ENCODE data around the gene RMC1. TPM values are rescaled to one million over a fixed set of nuclear protein-coding genes. Genes with fewer than 3 reads are reported as not detected.

Gene RMC1
- total and polyA plus RNA-seq, 4 donors = 15.6 to 24.7 (median 20.8) TPM

DNA sequence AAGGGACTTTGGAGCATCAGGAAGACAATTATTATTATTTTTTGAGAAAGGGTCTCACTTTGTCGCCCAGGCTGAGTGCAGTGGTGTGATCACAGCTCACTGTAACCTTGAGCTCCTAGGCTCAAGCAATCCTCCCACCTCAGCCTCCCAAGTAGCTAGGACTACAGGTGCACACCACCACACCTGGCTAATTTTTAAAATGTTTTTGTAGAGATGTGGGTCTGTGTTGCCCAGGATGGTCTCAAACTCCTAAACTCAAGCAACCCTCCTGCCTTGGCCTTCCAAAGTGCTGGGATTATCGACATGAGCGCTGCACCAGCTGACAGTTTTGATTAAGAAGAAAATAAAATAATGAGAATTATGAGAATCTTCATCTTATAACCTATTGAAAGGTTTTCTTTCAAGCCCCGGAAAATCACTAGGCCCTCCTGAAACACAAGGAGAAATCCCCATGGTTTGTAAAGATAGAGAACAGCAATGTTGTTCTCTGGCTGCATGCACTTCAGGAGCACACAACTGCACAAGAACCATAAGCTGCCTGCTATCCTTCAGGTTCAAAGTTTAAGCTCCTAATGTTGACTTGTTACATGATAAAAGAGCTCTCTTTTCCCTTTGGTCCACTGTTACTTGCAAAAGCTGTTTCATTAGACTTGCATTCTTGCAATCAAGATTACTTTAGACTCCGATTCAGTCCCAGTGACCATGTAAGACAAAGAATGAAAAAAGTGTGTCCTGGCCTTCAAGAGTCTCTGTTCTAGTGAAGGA lies 66.2 kb downstream of the RMC1 start:
- Histone ChIP-seq H3K4me3 (ENCODE audit: low read depth in 1 of 3, low read length in 3 of 3) (no peak overlapping the region), H3K9ac (ENCODE audit: low read depth in 1 of 2, low read length in 2 of 2) (no peak overlapping the region), H3K27ac (ENCODE audit: low read depth in 1 of 2, low read length in 2 of 2) (no peak overlapping the region), H3K27me3 (ENCODE audit: control insufficient read depth in 4 of 4, insufficient read depth in 4 of 4, low read length in 3 of 4) (no peaks in the 10 kb centered on the region), H3K9me3 (ENCODE audit: control insufficient read depth in 4 of 4, low read length in 3 of 4) (no peaks in the 10 kb centered on the region), H3K36me3 (ENCODE audit: control insufficient read depth in 4 of 4, insufficient read depth in 3 of 4, low read depth in 1 of 4, low read length in 3 of 4) (peaks cover 1 to 28% (median 18%) of the 10 kb centered on the region in 4 donors), H3K4me1 (ENCODE audit: control insufficient read depth in 4 of 4, insufficient read depth in 4 of 4, low read length in 3 of 4) (peaks cover 2 to 30% (median 19%) of the 10 kb centered on the region in 4 donors)
- TF ChIP-seq RXRA (IDR thresholded peaks at IDR 0.05) (peak in 1 of 2 donors; percentile 39), HNF4A (conservative IDR thresholded peaks at IDR 0.05) (peak; percentile 46 to 67), YY1 (IDR thresholded peaks at IDR 0.05) (no peak)
- 85% methylated on average over 5 of the region's 5 CpGs for whole genome bisulfite sequencing
- DNase-seq (ENCODE audit: low spot score) = no peak

DNA sequence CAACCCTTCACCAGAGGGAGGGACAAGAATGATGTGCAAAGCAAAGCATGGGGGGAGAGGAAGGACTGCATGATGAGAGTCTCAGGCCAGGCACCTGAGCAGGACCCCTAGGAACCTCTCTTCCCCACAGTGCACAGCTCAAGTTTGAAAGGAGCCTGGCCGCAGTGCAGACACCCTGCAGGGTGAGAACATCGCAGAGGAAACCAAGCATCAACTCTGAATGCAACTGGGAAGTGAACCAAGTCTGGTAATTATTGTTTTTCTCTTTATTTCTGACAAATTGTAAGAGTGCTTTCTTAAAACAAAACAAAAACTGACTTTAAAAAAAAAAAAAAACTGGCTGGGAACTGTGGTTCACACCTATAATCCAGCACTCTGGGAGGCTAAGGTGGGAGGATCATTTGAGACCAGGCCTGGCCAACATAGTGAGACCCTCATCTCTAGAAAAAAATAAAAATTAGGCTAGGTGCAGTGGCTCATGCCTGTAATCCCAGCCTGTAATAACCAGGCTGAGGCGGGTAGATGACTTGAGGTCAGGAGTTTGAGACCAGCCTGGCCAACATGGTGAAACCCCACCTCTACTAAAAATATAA lies 67.7 kb downstream of the RMC1 start:
- peaks cover 2 to 30% (median 19%) of the 10 kb centered on the region in 4 donors for H3K4me1 ChIP-seq (ENCODE audit: control insufficient read depth in 4 of 4, insufficient read depth in 4 of 4, low read length in 3 of 4)
- WGBS = 64% methylated on average over 3 of the region's 3 CpGs

More for the DNA sequence above, 67.7 kb downstream of the RMC1 start:
- no peak overlapping the region for H3K9ac ChIP-seq (ENCODE audit: low read depth in 1 of 2, low read length in 2 of 2)
- H3K36me3 ChIP-seq (ENCODE audit: control insufficient read depth in 4 of 4, insufficient read depth in 3 of 4, low read depth in 1 of 4, low read length in 3 of 4) = peaks cover 4 to 28% (median 18%) of the 10 kb centered on the region in 4 donors
- DNase-seq (ENCODE audit: low spot score) = no peak
- no peak overlapping the region for H3K4me3 ChIP-seq (ENCODE audit: low read depth in 1 of 3, low read length in 3 of 3)
- no peaks in the 10 kb centered on the region for H3K27me3 ChIP-seq (ENCODE audit: control insufficient read depth in 4 of 4, insufficient read depth in 4 of 4, low read length in 3 of 4)
- no peak overlapping the region for H3K27ac ChIP-seq (ENCODE audit: low read depth in 1 of 2, low read length in 2 of 2)
- TF ChIP-seq, protein P1, sequence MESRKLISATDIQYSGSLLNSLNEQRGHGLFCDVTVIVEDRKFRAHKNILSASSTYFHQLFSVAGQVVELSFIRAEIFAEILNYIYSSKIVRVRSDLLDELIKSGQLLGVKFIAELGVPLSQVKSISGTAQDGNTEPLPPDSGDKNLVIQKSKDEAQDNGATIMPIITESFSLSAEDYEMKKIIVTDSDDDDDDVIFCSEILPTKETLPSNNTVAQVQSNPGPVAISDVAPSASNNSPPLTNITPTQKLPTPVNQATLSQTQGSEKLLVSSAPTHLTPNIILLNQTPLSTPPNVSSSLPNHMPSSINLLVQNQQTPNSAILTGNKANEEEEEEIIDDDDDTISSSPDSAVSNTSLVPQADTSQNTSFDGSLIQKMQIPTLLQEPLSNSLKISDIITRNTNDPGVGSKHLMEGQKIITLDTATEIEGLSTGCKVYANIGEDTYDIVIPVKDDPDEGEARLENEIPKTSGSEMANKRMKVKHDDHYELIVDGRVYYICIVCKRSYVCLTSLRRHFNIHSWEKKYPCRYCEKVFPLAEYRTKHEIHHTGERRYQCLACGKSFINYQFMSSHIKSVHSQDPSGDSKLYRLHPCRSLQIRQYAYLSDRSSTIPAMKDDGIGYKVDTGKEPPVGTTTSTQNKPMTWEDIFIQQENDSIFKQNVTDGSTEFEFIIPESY (IDR thresholded peaks at IDR 0.05) = no peak
- no peak for TF ChIP-seq YY1 (IDR thresholded peaks at IDR 0.05)
- no peak for TF ChIP-seq NR2F2 (IDR thresholded peaks at IDR 0.05)
- no peak for TF ChIP-seq SP1 (IDR thresholded peaks at IDR 0.05)
- TF ChIP-seq FOXA1 (IDR thresholded peaks at IDR 0.05) = no peak
- TF ChIP-seq, protein P2, sequence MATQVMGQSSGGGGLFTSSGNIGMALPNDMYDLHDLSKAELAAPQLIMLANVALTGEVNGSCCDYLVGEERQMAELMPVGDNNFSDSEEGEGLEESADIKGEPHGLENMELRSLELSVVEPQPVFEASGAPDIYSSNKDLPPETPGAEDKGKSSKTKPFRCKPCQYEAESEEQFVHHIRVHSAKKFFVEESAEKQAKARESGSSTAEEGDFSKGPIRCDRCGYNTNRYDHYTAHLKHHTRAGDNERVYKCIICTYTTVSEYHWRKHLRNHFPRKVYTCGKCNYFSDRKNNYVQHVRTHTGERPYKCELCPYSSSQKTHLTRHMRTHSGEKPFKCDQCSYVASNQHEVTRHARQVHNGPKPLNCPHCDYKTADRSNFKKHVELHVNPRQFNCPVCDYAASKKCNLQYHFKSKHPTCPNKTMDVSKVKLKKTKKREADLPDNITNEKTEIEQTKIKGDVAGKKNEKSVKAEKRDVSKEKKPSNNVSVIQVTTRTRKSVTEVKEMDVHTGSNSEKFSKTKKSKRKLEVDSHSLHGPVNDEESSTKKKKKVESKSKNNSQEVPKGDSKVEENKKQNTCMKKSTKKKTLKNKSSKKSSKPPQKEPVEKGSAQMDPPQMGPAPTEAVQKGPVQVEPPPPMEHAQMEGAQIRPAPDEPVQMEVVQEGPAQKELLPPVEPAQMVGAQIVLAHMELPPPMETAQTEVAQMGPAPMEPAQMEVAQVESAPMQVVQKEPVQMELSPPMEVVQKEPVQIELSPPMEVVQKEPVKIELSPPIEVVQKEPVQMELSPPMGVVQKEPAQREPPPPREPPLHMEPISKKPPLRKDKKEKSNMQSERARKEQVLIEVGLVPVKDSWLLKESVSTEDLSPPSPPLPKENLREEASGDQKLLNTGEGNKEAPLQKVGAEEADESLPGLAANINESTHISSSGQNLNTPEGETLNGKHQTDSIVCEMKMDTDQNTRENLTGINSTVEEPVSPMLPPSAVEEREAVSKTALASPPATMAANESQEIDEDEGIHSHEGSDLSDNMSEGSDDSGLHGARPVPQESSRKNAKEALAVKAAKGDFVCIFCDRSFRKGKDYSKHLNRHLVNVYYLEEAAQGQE (IDR thresholded peaks at IDR 0.05) = no peak
- no peak for TF ChIP-seq GABPA (IDR thresholded peaks at IDR 0.05 in 1 of 2, conservative IDR thresholded peaks at IDR 0.05 in 1 of 2)
- no peak for TF ChIP-seq JUND (IDR thresholded peaks at IDR 0.05)
- no peak for TF ChIP-seq TAF1 (conservative IDR thresholded peaks at IDR 0.05)
- TF ChIP-seq, protein P3, sequence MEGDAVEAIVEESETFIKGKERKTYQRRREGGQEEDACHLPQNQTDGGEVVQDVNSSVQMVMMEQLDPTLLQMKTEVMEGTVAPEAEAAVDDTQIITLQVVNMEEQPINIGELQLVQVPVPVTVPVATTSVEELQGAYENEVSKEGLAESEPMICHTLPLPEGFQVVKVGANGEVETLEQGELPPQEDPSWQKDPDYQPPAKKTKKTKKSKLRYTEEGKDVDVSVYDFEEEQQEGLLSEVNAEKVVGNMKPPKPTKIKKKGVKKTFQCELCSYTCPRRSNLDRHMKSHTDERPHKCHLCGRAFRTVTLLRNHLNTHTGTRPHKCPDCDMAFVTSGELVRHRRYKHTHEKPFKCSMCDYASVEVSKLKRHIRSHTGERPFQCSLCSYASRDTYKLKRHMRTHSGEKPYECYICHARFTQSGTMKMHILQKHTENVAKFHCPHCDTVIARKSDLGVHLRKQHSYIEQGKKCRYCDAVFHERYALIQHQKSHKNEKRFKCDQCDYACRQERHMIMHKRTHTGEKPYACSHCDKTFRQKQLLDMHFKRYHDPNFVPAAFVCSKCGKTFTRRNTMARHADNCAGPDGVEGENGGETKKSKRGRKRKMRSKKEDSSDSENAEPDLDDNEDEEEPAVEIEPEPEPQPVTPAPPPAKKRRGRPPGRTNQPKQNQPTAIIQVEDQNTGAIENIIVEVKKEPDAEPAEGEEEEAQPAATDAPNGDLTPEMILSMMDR (IDR thresholded peaks at IDR 0.05; ENCODE audit: low read depth, low read length, missing input control) = no peak
- TF ChIP-seq RXRA (IDR thresholded peaks at IDR 0.05) = no peak
- TF ChIP-seq, protein P4, sequence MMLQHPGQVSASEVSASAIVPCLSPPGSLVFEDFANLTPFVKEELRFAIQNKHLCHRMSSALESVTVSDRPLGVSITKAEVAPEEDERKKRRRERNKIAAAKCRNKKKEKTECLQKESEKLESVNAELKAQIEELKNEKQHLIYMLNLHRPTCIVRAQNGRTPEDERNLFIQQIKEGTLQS (IDR thresholded peaks at IDR 0.05) = no peak
- no peak for TF ChIP-seq HNF4G (IDR thresholded peaks at IDR 0.05)
- no peak for TF ChIP-seq FOXA2 (IDR thresholded peaks at IDR 0.05)
- TF ChIP-seq HNF4A (conservative IDR thresholded peaks at IDR 0.05) = no peak
- TF ChIP-seq, protein P5, sequence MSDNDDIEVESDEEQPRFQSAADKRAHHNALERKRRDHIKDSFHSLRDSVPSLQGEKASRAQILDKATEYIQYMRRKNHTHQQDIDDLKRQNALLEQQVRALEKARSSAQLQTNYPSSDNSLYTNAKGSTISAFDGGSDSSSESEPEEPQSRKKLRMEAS (IDR thresholded peaks at IDR 0.05) = no peak
- TF ChIP-seq EGR1 (IDR thresholded peaks at IDR 0.05; ENCODE audit: low read depth in 2 of 2) = no peak
- TF ChIP-seq RAD21 (IDR thresholded peaks at IDR 0.05) = no peak
- no peaks in the 10 kb centered on the region for H3K9me3 ChIP-seq (ENCODE audit: control insufficient read depth in 4 of 4, low read length in 3 of 4)
